Trophoblast cell (in vitro differentiated cells and primary cell): ENCODE measurements around the gene SEC14L6. TPM values are rescaled to one million over a fixed set of nuclear protein-coding genes. Genes with fewer than 3 reads are reported as not detected.
A peak's percentile ranks its signal among the peaks of the same experiment; 100 is the strongest.
"Not testable (repeated sequence)": the region's sequence is repeated elsewhere in the genome, so short reads cannot be mapped to it uniquely, and the experiment has no call there.

Source experiments
- DNase-seq, 2 donors: peaks; one replicate each; pipeline ENCODE4 v3.0.0-alpha.2; 2016
- H2AFZ ChIP-seq: 2 replicates; pipeline ENCODE4 v1.6.1; 2013; ENCODE audit warnings: low read length, moderate library complexity, mild to moderate bottlenecking; ENCODE audit not compliant: insufficient read depth, poor library complexity
- H2AK5ac ChIP-seq: 2 replicates; pipeline ENCODE4 v1.6.1; 2013; ENCODE audit warnings: mild to moderate bottlenecking, low read length
- H2BK120ac ChIP-seq: 2 replicates; pipeline ENCODE4 v1.6.1; 2013; ENCODE audit warnings: low read length, mild to moderate bottlenecking, moderate library complexity; ENCODE audit not compliant: insufficient read depth, poor library complexity
- H2BK12ac ChIP-seq: 2 replicates; pipeline ENCODE4 v1.6.1; 2013; ENCODE audit warnings: mild to moderate bottlenecking, low read length, moderate library complexity
- H2BK5ac ChIP-seq: 2 replicates; pipeline ENCODE4 v1.6.1; 2013; ENCODE audit warnings: low read length, low read depth, moderate library complexity, mild to moderate bottlenecking; ENCODE audit not compliant: poor library complexity
- H3K14ac ChIP-seq: 2 replicates; pipeline ENCODE4 v1.6.1; 2013; ENCODE audit warnings: mild to moderate bottlenecking, low read length
- H3K18ac ChIP-seq: 2 replicates; pipeline ENCODE4 v1.6.1; 2013; ENCODE audit warnings: mild to moderate bottlenecking, low read length
- H3K23ac ChIP-seq: 2 replicates; pipeline ENCODE4 v1.6.1; 2013; ENCODE audit warnings: low read length
- H3K27ac ChIP-seq: 2 replicates; pipeline ENCODE4 v1.5.1; 2013; ENCODE audit warnings: low read depth, mild to moderate bottlenecking, inconsistent platforms, low read length, moderate library complexity
- H3K27me3 ChIP-seq: 2 replicates; pipeline ENCODE4 v1.6.1; 2013; ENCODE audit warnings: inconsistent platforms, mild to moderate bottlenecking, low read length, moderate library complexity; ENCODE audit not compliant: insufficient read depth
- H3K36me3 ChIP-seq, 2 experiments: 1 replicate in 1 of 2; 2 replicates in 1 of 2; pipeline ENCODE4 v1.6.1; 2013; ENCODE audit warnings: low read length in 2 of 2, mild to moderate bottlenecking in 2 of 2, moderate library complexity in 1 of 2; ENCODE audit not compliant: insufficient read depth in 2 of 2, control insufficient read depth in 1 of 2
- H3K4ac ChIP-seq: 2 replicates; pipeline ENCODE4 v1.6.1; 2013; ENCODE audit warnings: low read depth, mild to moderate bottlenecking, low read length, moderate library complexity
- H3K4me1 ChIP-seq, 2 experiments: 1 replicate in 1 of 2; 2 replicates in 1 of 2; pipeline ENCODE4 v1.6.1; 2013; ENCODE audit warnings: low read length in 2 of 2, mild to moderate bottlenecking in 2 of 2, moderate library complexity in 1 of 2; ENCODE audit not compliant: insufficient read depth in 2 of 2, control insufficient read depth in 1 of 2
- H3K4me2 ChIP-seq: 2 replicates; pipeline ENCODE4 v1.6.1; 2013; ENCODE audit warnings: inconsistent platforms, mild to moderate bottlenecking, low read length, moderate library complexity
- H3K4me3 ChIP-seq: 2 replicates; pipeline ENCODE4 v1.5.1; 2013; ENCODE audit warnings: mild to moderate bottlenecking, low read depth, low read length, inconsistent platforms
- H3K79me1 ChIP-seq: one replicate; pipeline ENCODE4 v1.6.1; 2013; ENCODE audit warnings: low read length
- H3K79me2 ChIP-seq: 2 replicates; pipeline ENCODE4 v1.6.1; 2013; ENCODE audit warnings: low read length, mild to moderate bottlenecking; ENCODE audit not compliant: control insufficient read depth, insufficient read depth, poor library complexity
- H3K9ac ChIP-seq: 2 replicates; pipeline ENCODE4 v1.6.1; 2013; ENCODE audit warnings: mild to moderate bottlenecking, low read length
- H3K9me3 ChIP-seq: 2 replicates; pipeline ENCODE4 v1.6.1; 2013; ENCODE audit warnings: low read depth, mild to moderate bottlenecking, control low read depth, inconsistent platforms, low read length; ENCODE audit not compliant: insufficient read depth
- H4K12ac ChIP-seq: 2 replicates; pipeline ENCODE4 v1.6.1; 2013; ENCODE audit warnings: low read depth, mild to moderate bottlenecking, low read length, moderate library complexity
- H4K8ac ChIP-seq: 2 replicates; pipeline ENCODE4 v1.6.1; 2013; ENCODE audit warnings: low read depth, mild to moderate bottlenecking, low read length, moderate library complexity
- H4K91ac ChIP-seq: one replicate; pipeline ENCODE4 v1.6.1; 2013; ENCODE audit warnings: low read depth, mild to moderate bottlenecking, low read length, moderate library complexity
- WGBS: extraction: QIAGEN DNeasy Blood & Tissue Kit; methylation state at CpG from one replicate; pipeline ENCODE4 v1.1.7; 2013; ENCODE audit warnings: missing lambda C conversion rate; ENCODE audit not compliant: insufficient read length, insufficient coverage; ENCODE audit errors: extremely low coverage; 5-methylcytosine and 5-hydroxymethylcytosine counted together
- polyA plus RNA-seq: library from polyadenylated mRNA; stranded (reverse); fragments of 200-250 nt; gene quantifications from 2 replicates; pipeline ENCODE4 v1.2.3, GENCODE V29; 2013

SEC14L6 gene
- 0.01 and 0.07 TPM in 2 replicates for polyA plus RNA-seq

- no CpG with 5 or more reads among the region's 7 CpGs for WGBS
- no peak within 1 kb of the TSS for H3K4ac ChIP-seq
- H3K27ac ChIP-seq = no peak within 1 kb of the TSS
- no peaks in the 10 kb centered on the region for H3K4me1 ChIP-seq
- no peak within 1 kb of the TSS for H2AFZ ChIP-seq
- no peak within 1 kb of the TSS for H3K4me3 ChIP-seq
- H4K91ac ChIP-seq = no peak within 1 kb of the TSS
- H3K9me3 ChIP-seq = peaks cover 3% of the 10 kb centered on the region
- no peak within 1 kb of the TSS for H4K8ac ChIP-seq
- peaks cover 16% of the 10 kb centered on the region for H3K27me3 ChIP-seq
- H4K12ac ChIP-seq = no peak within 1 kb of the TSS
- H2AK5ac ChIP-seq = no peak within 1 kb of the TSS
- no peak within 1 kb of the TSS for H3K4me2 ChIP-seq
- H3K36me3 ChIP-seq = no peaks in the 10 kb centered on the region
- H3K79me1 ChIP-seq = no peaks in the 10 kb centered on the region
- no peak within 1 kb of the TSS for H3K9ac ChIP-seq
- H2BK12ac ChIP-seq = no peak within 1 kb of the TSS
- no peak within 1 kb of the TSS for H3K18ac ChIP-seq
- H3K79me2 ChIP-seq = no peaks in the 10 kb centered on the region
- DNase-seq = peak in 1 of 2 donors; percentile 29
- H3K14ac ChIP-seq = no peak within 1 kb of the TSS
- H2BK120ac ChIP-seq = no peak within 1 kb of the TSS
- H3K23ac ChIP-seq = no peak within 1 kb of the TSS
- no peak within 1 kb of the TSS for H2BK5ac ChIP-seq
Observed at GRCh38 chr22:30546616-30547015, at the start of gene SEC14L6. SEC14L6 (minus strand) TSS chr22:30546741; CDS start chr22:30546682, 59 bp downstream.

DNA sequence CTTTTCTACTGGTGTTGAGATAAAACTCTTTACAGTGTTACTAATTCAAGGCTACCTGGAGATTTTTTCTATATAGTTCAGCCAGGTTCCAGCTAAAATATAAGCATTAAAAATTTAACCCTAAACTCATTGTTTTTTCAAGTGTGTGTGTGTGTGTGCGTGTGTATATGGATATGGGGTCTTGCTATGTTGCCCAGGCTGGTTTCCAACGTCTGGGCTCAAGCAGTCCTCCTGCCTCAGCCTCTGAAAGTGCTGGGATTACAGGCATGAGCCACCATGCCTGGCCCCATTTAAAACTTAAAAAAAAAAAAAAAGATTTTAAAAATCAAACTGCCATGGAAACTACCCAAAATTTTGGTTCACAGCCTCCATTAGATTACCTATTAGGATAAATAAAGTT lies 49.7 kb upstream of the SEC14L6 start:
- Histone ChIP-seq H3K4me1 (peaks cover 0 to under 1% of the 10 kb centered on the region in 2 experiments), H3K4ac (no peak overlapping the region)
- WGBS = no CpG with 5 or more reads among the region's 2 CpGs

DNA sequence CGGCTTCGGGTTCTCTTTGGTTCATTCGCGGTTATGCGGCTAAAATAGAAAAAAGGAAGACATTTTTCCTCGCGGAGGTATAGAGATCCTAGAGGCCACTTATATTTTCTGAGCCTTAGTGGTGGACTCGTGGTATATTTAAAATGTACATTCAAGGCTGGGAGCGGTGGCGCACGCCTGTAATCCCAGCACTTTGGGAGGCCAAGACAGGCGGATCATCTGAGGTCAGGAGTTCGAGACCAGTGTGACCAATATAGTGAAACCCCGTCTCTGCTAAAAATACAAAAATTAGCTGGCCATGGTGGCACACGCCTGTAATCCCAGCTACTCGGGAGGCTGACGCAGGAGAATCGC lies 45.8 kb upstream of the SEC14L6 start:
- not testable (repeated sequence) for H3K27me3 ChIP-seq, H3K4me1 ChIP-seq, H3K4ac ChIP-seq, H3K23ac ChIP-seq, H3K4me3 ChIP-seq, H3K27ac ChIP-seq, H3K9me3 ChIP-seq, H2AFZ ChIP-seq, H2BK5ac ChIP-seq, H3K14ac ChIP-seq, H3K79me1 ChIP-seq, H3K79me2 ChIP-seq, H4K12ac ChIP-seq, DNase-seq, H2BK120ac ChIP-seq, H3K9ac ChIP-seq, H2BK12ac ChIP-seq, H4K91ac ChIP-seq, H2AK5ac ChIP-seq, H3K18ac ChIP-seq, H4K8ac ChIP-seq
- Histone ChIP-seq H3K36me3 (peaks cover 16 to 19% of the 10 kb centered on the region in 2 experiments), H3K4me2 (peak overlapping the region; percentile 45)
- WGBS = no CpG with 5 or more reads among the region's 18 CpGs

More for the DNA sequence above, 49.7 kb upstream of the SEC14L6 start:
- no peak overlapping the region for H2BK120ac ChIP-seq
- no peak overlapping the region for H2AK5ac ChIP-seq
- H3K79me2 ChIP-seq = peaks cover 3% of the 10 kb centered on the region
- no peak overlapping the region for H4K91ac ChIP-seq
- DNase-seq = no peak
- no peak overlapping the region for H4K12ac ChIP-seq
- no peak overlapping the region for H2AFZ ChIP-seq
- no peak overlapping the region for H3K18ac ChIP-seq
- H4K8ac ChIP-seq = no peak overlapping the region
- no peak overlapping the region for H3K9ac ChIP-seq
- H2BK5ac ChIP-seq = no peak overlapping the region
- no peak overlapping the region for H3K4me2 ChIP-seq
- H2BK12ac ChIP-seq = no peak overlapping the region
- no peak overlapping the region for H3K23ac ChIP-seq
- H3K79me1 ChIP-seq = no peaks in the 10 kb centered on the region
- no peak overlapping the region for H3K14ac ChIP-seq
- no peaks in the 10 kb centered on the region for H3K27me3 ChIP-seq
- H3K27ac ChIP-seq = no peak overlapping the region
- no peaks in the 10 kb centered on the region for H3K9me3 ChIP-seq
- no peak overlapping the region for H3K4me3 ChIP-seq
- H3K36me3 ChIP-seq = no peaks in the 10 kb centered on the region

DNA sequence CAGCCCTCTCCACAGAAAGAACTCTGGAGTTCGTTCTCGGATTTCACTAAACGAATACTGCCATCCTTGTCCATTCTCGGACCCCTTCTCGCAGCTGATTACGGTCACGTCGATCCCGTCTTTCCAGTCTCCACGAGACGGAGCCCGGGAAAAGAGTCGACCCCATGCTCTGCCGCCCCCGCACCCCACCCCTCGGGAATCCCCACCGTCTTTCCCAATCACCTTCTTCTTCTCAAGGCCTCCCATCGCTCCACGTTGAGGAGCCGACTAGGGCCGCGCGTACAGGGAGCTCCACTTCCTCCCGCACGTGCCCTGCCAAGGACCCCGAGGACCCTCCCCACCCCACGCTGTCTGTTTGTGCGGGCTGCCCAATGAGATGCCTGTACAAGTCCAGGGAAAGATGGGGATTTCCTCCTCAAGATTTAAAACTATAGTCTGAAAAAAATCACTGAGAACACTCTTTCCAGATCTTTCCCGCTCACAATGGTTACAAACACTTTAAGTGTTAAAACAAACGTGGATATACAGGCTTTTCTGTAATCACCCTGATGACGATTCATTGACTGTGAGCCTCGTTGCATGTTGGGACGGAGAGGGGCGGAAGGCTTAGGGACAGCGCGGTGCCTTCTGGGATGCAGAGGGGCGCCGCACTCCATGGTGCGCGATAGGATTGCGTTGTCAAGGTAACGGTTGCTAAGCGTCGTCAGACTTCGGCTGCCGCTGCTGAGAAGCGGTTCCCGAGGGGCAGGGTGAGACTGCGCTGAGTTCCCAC lies 45.2 kb upstream of the SEC14L6 start, which contains the start of gene PES1:
Gene PES1, minus strand, starts transcription at position 323 of the 772 bp plus-strand sequence. Its CDS starts 77 bp downstream, at position 246.
- H3K9ac ChIP-seq = peak within 1 kb of the TSS; percentile 91
- peaks cover 0 to 5% of the 10 kb centered on the region in 2 experiments for H3K4me1 ChIP-seq
- H4K91ac ChIP-seq = peak within 1 kb of the TSS; percentile 20
- peak within 1 kb of the TSS; percentile 80 for H3K4ac ChIP-seq
- H3K4me3 ChIP-seq = peak within 1 kb of the TSS; percentile 80
- no peaks in the 10 kb centered on the region for H3K9me3 ChIP-seq
- no peak within 1 kb of the TSS for H2BK12ac ChIP-seq
- no CpG with 5 or more reads among the region's 49 CpGs for WGBS
- H2BK5ac ChIP-seq = peak within 1 kb of the TSS; percentile 43
- peak within 1 kb of the TSS; percentile 27 for H2AK5ac ChIP-seq
- H3K79me2 ChIP-seq = peaks cover 5% of the 10 kb centered on the region
- peak within 1 kb of the TSS; percentile 70 for H4K8ac ChIP-seq
- H3K79me1 ChIP-seq = no peaks in the 10 kb centered on the region
- H2BK120ac ChIP-seq = no peak within 1 kb of the TSS
- peak within 1 kb of the TSS; percentile 8 for H3K18ac ChIP-seq
- H4K12ac ChIP-seq = peak within 1 kb of the TSS; percentile 28
- peak within 1 kb of the TSS; percentile 12 for H3K23ac ChIP-seq
- no peak within 1 kb of the TSS for H2AFZ ChIP-seq
- no peak within 1 kb of the TSS for H3K14ac ChIP-seq
- H3K36me3 ChIP-seq = peaks cover 21 to 25% of the 10 kb centered on the region in 2 experiments
- H3K4me2 ChIP-seq = peak within 1 kb of the TSS; percentile 82
- no peak within 1 kb of the TSS for H3K27ac ChIP-seq
- no peaks in the 10 kb centered on the region for H3K27me3 ChIP-seq
- peak; percentile 99 to 100 for DNase-seq
